ENCODE results near the gene KIF14. TPM values are rescaled to one million over a fixed set of nuclear protein-coding genes. Genes with fewer than 3 reads are reported as not detected.

Gene KIF14
- total and polyA plus RNA-seq, 2 of the 4 experiments (the other 2 are of a cell fraction), result 2.3 to 4.7 TPM

DNA sequence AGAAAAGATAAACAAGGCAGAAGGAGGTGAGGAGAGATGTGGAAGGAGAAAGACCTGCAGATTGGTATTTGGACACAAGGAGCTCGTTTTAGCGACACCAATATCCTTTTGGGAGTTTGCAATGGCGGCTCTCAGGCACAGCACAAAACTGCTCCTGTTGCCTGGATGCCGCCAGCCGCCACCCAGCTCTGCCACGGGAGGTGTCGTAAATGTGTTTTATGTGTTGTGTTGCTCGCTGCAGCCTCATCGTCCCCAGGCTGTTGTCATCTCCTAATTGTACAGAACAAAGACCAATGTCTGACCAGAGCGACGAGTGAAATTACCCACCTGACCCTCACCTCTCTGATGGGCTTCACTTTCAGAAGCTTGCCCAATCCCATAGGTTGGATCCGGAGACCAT, 114.1 kb downstream of the KIF14 start:
- no peak overlapping the region for H3K27ac ChIP-seq (ENCODE audit: insufficient read depth, low read length)
- no peak overlapping the region for H2BK15ac ChIP-seq (ENCODE audit: low read depth, low read length)
- in situ Hi-C loops (cut with MboI; ENCODE audit: low sequenced_read_pairs) (loop anchor here (5.0 to 25.0 kb wide), 2 partner anchors 819 to 1744 kb away; no protein-coding TSS in a partner anchor), intact Hi-C loops (cut with micrococcal nuclease) (no loop called here), dilution Hi-C loops (cut with HindIII; ENCODE audit: low sequenced_read_pairs, unreplicated experiment) (no loop called here)
- no peak overlapping the region for H3K14ac ChIP-seq (replicated peaks; ENCODE audit: low read depth, low read length)
- H2AK5ac ChIP-seq (ENCODE audit: low read depth, low read length), result no peak overlapping the region
- H2AK9ac ChIP-seq (replicated peaks; ENCODE audit: low read depth, low read length, poor library complexity), result no peak overlapping the region
- TF ChIP-seq, protein P1, sequence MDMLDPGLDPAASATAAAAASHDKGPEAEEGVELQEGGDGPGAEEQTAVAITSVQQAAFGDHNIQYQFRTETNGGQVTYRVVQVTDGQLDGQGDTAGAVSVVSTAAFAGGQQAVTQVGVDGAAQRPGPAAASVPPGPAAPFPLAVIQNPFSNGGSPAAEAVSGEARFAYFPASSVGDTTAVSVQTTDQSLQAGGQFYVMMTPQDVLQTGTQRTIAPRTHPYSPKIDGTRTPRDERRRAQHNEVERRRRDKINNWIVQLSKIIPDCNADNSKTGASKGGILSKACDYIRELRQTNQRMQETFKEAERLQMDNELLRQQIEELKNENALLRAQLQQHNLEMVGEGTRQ (IDR thresholded peaks at IDR 0.05; ENCODE audit: low read depth, low read length), result no peak
- no peak for TF ChIP-seq CHD1 (IDR thresholded peaks at IDR 0.05; ENCODE audit: low read depth, low read length)
- TF ChIP-seq MAZ (IDR thresholded peaks at IDR 0.05; ENCODE audit: borderline replicate concordance, low read depth, low read length), result no peak
- no peak for TF ChIP-seq RCOR1 (IDR thresholded peaks at IDR 0.05; ENCODE audit: insufficient replicate concordance, low read length)
- POLR2A ChIA-PET (ENCODE audit: unreplicated experiment), result no interaction called here
- H3K4me3 ChIP-seq (ENCODE audit: insufficient read depth, low read depth, low read length), result no peak overlapping the region
- H4K91ac ChIP-seq (ENCODE audit: insufficient read depth, low read depth, low read length), result no peak overlapping the region
- H3K9me3 ChIP-seq (ENCODE audit: control insufficient read depth, insufficient read depth, low read length), result no peaks in the 10 kb centered on the region
- H3K23ac ChIP-seq (ENCODE audit: low read depth, low read length), result no peak overlapping the region
- no peak overlapping the region for H3K9ac ChIP-seq (ENCODE audit: low read depth, low read length)
- H3K4me1 ChIP-seq (ENCODE audit: control insufficient read depth, insufficient read depth, low read length), result no peaks in the 10 kb centered on the region
- DNase-seq, result no peak
- no peak overlapping the region for H2AFZ ChIP-seq (replicated peaks; ENCODE audit: low read length, poor library complexity)
- H3K4ac ChIP-seq (ENCODE audit: low read depth, low read length), result no peak overlapping the region
- BruUV-seq (replicated peaks), result no TSS peak
- H3K36me3 ChIP-seq (ENCODE audit: control insufficient read depth, insufficient read depth, low read length), result no peaks in the 10 kb centered on the region
- H3K56ac ChIP-seq (ENCODE audit: extremely low read depth, insufficient read depth, low read length), result no peak overlapping the region
- WGBS, 2 experiments (ENCODE audit: extremely low coverage in 2 of 2, insufficient read length in 1 of 2), result 74% methylated on average over 5 of the region's 12 CpGs; no CpG with 5 or more reads in 1 of the 2 experiments
- H3K27me3 ChIP-seq (ENCODE audit: control insufficient read depth, insufficient read depth, low read length), result no peaks in the 10 kb centered on the region
- CTCF ChIA-PET, result no interaction called here
- no peaks in the 10 kb centered on the region for H3K79me1 ChIP-seq (ENCODE audit: low read depth in 1 of 2, low read length in 2 of 2)
- no peak overlapping the region for H2BK5ac ChIP-seq (ENCODE audit: low read depth, low read length, poor library complexity, severe bottlenecking)
- no peak overlapping the region for H2BK120ac ChIP-seq (ENCODE audit: low read depth, low read length)
- no peak overlapping the region for H3K4me2 ChIP-seq (ENCODE audit: low read depth, low read length)
- H4K8ac ChIP-seq (ENCODE audit: low read depth in 2 of 2, low read length in 2 of 2), result no peak overlapping the region
- no peaks in the 10 kb centered on the region for H3K9me1 ChIP-seq (ENCODE audit: insufficient read depth, low read length)
- no peak for ATAC-seq (ENCODE audit: low read depth)
- no peak overlapping the region for H4K5ac ChIP-seq (ENCODE audit: low read depth, low read length)
- no peak overlapping the region for H2BK20ac ChIP-seq (ENCODE audit: low read depth, low read length)
- H4K20me1 ChIP-seq (ENCODE audit: insufficient read depth, low read length), result no peaks in the 10 kb centered on the region
- no peak overlapping the region for H3K18ac ChIP-seq (ENCODE audit: low read depth, low read length)

All from IMR-90 (cell line).